GM23338 (cell line): Measurements from ENCODE around the gene PDE7B.

Source experiments
- CREB1 ChIP-seq: fragments of 250-450 bp; sonication (Bioruptor Pico); IDR thresholded peaks from 2 replicates; pipeline ENCODE4 v1.5.0; 2020; ENCODE audit warnings: low read depth, mild to moderate bottlenecking, moderate library complexity
- CTCF ChIP-seq, 2 experiments: fragments of 200-600 bp in 1 of 2; sonication (generic) in 1 of 2; conservative IDR thresholded peaks; 2 replicates each; pipeline versions ENCODE4 v1.5.1 to v1.6.1; 2016 to 2017; ENCODE audit warnings: antibody characterized with exemption in 2 of 2, low read depth in 2 of 2, mild to moderate bottlenecking in 2 of 2, moderate library complexity in 1 of 2
- EZH2 ChIP-seq: fragments of 200-600 bp; sonication (generic); IDR thresholded peaks from one replicate; pipeline ENCODE4 v1.8.0; 2017; ENCODE audit warnings: antibody characterized with exemption, mild to moderate bottlenecking, low read depth; ENCODE audit not compliant: unreplicated experiment
- EZH2phosphoT487 ChIP-seq: fragments of 200-600 bp; sonication (generic); IDR thresholded peaks from one replicate; pipeline ENCODE4 v1.8.1; 2018; ENCODE audit warnings: antibody characterized with exemption; ENCODE audit not compliant: unreplicated experiment
- JUNB ChIP-seq: IDR thresholded peaks from one replicate; pipeline ENCODE4 v1.6.1; 2016; ENCODE audit warnings: antibody characterized with exemption; ENCODE audit not compliant: unreplicated experiment
- NANOG ChIP-seq: IDR thresholded peaks from 2 replicates; pipeline ENCODE4 v1.6.1; 2016; ENCODE audit warnings: antibody characterized with exemption, borderline replicate concordance
- POLR2AphosphoS5 ChIP-seq: IDR thresholded peaks from 2 replicates; pipeline ENCODE4 v1.6.1; 2016; ENCODE audit warnings: antibody characterized with exemption, low read depth
- REST ChIP-seq: IDR thresholded peaks from one replicate; pipeline ENCODE4 v1.6.1; 2018; ENCODE audit warnings: antibody characterized with exemption; ENCODE audit not compliant: unreplicated experiment
- ZNF331 ChIP-seq: fragments of 250-450 bp; sonication (Bioruptor Pico); IDR thresholded peaks from 2 replicates; pipeline ENCODE4 v1.5.0; 2020; ENCODE audit warnings: low read depth, mild to moderate bottlenecking, moderate library complexity
- TF ChIP-seq, protein P1 (sequence below): IDR thresholded peaks from 2 replicates; pipeline ENCODE4 v1.6.1; 2016; ENCODE audit warnings: antibody characterized with exemption
- TF ChIP-seq, protein P2 (sequence below): fragments of 250-450 bp; sonication (Bioruptor Pico); IDR thresholded peaks from 2 replicates; pipeline ENCODE4 v1.5.0; 2020; ENCODE audit warnings: mild to moderate bottlenecking, moderate library complexity

DNA sequence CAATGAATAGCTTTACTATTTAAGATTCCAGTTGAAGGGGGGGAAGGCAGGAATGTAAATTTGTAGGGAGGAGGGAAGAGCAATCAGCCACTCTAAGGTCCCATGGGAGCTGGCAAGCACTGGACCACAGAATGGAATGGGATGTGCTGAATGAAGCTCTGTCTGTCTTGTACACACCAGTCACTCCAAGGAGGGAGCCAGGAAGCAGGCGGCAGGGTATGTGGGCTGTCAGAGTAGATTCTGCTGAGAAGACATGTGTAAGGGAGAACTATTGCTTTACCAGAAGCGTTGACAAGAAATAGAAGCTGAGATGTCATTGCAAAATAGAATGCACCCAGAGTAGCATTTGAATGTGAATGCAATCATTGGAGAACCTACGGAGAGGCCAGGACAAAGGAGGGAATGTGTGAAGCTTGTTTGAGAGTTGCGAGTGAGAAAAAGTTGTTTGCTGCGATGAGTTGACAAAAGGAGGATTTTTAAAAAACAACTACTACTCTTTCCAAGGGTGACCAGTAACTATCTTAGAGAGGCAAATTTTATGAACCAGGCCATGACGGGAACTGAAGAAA is 25.2 kb upstream of the PDE7B start:
- TF ChIP-seq CTCF (conservative IDR thresholded peaks at IDR 0.05; ENCODE audit: low read depth in 2 of 2) (no peak), EZH2phosphoT487 (no peak), JUNB (no peak), CREB1 (CRISPR knock-in tag) (no peak), ZNF331 (CRISPR knock-in tag) (no peak), POLR2AphosphoS5 (no peak), REST (no peak), EZH2 (no peak), NANOG (no peak)
- TF ChIP-seq, protein P1, sequence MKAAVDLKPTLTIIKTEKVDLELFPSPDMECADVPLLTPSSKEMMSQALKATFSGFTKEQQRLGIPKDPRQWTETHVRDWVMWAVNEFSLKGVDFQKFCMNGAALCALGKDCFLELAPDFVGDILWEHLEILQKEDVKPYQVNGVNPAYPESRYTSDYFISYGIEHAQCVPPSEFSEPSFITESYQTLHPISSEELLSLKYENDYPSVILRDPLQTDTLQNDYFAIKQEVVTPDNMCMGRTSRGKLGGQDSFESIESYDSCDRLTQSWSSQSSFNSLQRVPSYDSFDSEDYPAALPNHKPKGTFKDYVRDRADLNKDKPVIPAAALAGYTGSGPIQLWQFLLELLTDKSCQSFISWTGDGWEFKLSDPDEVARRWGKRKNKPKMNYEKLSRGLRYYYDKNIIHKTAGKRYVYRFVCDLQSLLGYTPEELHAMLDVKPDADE: no peak
- TF ChIP-seq, protein P2, sequence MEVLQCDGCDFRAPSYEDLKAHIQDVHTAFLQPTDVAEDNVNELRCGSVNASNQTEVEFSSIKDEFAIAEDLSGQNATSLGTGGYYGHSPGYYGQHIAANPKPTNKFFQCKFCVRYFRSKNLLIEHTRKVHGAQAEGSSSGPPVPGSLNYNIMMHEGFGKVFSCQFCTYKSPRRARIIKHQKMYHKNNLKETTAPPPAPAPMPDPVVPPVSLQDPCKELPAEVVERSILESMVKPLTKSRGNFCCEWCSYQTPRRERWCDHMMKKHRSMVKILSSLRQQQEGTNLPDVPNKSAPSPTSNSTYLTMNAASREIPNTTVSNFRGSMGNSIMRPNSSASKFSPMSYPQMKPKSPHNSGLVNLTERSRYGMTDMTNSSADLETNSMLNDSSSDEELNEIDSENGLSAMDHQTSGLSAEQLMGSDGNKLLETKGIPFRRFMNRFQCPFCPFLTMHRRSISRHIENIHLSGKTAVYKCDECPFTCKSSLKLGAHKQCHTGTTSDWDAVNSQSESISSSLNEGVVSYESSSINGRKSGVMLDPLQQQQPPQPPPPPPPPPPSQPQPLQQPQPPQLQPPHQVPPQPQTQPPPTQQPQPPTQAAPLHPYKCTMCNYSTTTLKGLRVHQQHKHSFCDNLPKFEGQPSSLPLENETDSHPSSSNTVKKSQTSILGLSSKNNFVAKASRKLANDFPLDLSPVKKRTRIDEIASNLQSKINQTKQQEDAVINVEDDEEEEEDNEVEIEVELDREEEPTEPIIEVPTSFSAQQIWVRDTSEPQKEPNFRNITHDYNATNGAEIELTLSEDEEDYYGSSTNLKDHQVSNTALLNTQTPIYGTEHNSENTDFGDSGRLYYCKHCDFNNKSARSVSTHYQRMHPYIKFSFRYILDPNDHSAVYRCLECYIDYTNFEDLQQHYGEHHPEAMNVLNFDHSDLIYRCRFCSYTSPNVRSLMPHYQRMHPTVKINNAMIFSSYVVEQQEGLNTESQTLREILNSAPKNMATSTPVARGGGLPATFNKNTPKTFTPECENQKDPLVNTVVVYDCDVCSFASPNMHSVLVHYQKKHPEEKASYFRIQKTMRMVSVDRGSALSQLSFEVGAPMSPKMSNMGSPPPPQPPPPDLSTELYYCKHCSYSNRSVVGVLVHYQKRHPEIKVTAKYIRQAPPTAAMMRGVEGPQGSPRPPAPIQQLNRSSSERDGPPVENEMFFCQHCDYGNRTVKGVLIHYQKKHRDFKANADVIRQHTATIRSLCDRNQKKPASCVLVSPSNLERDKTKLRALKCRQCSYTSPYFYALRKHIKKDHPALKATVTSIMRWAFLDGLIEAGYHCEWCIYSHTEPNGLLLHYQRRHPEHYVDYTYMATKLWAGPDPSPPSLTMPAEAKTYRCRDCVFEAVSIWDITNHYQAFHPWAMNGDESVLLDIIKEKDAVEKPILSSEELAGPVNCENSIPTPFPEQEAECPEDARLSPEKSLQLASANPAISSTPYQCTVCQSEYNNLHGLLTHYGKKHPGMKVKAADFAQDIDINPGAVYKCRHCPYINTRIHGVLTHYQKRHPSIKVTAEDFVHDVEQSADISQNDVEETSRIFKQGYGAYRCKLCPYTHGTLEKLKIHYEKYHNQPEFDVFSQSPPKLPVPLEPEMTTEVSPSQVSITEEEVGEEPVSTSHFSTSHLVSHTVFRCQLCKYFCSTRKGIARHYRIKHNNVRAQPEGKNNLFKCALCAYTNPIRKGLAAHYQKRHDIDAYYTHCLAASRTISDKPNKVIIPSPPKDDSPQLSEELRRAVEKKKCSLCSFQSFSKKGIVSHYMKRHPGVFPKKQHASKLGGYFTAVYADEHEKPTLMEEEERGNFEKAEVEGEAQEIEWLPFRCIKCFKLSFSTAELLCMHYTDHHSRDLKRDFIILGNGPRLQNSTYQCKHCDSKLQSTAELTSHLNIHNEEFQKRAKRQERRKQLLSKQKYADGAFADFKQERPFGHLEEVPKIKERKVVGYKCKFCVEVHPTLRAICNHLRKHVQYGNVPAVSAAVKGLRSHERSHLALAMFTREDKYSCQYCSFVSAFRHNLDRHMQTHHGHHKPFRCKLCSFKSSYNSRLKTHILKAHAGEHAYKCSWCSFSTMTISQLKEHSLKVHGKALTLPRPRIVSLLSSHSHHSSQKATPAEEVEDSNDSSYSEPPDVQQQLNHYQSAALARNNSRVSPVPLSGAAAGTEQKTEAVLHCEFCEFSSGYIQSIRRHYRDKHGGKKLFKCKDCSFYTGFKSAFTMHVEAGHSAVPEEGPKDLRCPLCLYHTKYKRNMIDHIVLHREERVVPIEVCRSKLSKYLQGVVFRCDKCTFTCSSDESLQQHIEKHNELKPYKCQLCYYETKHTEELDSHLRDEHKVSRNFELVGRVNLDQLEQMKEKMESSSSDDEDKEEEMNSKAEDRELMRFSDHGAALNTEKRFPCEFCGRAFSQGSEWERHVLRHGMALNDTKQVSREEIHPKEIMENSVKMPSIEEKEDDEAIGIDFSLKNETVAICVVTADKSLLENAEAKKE (CRISPR knock-in tag): no peak
